HEK293T (cell line): ENCODE measurements around the gene SENP5.

Experiments used
- BHLHE40 ChIP-seq: fragments of 450-650 bp; IDR thresholded peaks from 2 replicates; pipeline ENCODE4 v1.6.1; 2016; ENCODE audit warnings: mild to moderate bottlenecking, moderate library complexity, borderline replicate concordance
- ELF4 ChIP-seq: fragments of 450-650 bp; IDR thresholded peaks from 2 replicates; pipeline ENCODE4 v1.6.1; 2017; ENCODE audit warnings: antibody characterized with exemption
- FOXA1 ChIP-seq: fragments of 450-650 bp; IDR thresholded peaks from 2 replicates; pipeline ENCODE4 v1.6.1; 2016; ENCODE audit warnings: mild to moderate bottlenecking
- FOXK2 ChIP-seq: fragments of 450-650 bp; IDR thresholded peaks from 2 replicates; pipeline ENCODE4 v1.6.1; 2016; ENCODE audit warnings: mild to moderate bottlenecking
- HDGF ChIP-seq: fragments of 450-650 bp; IDR thresholded peaks from 2 replicates; pipeline ENCODE4 v1.6.1; 2017; ENCODE audit warnings: antibody characterized with exemption, borderline replicate concordance
- L3MBTL2 ChIP-seq: fragments of 450-650 bp; conservative IDR thresholded peaks from 2 replicates; pipeline ENCODE4 v1.6.1; 2016; ENCODE audit warnings: mild to moderate bottlenecking
- LEF1 ChIP-seq: fragments of 450-650 bp; IDR thresholded peaks from 2 replicates; pipeline ENCODE4 v1.6.1; 2017; ENCODE audit warnings: mild to moderate bottlenecking, borderline replicate concordance
- PKNOX1 ChIP-seq: fragments of 450-650 bp; IDR thresholded peaks from 2 replicates; pipeline ENCODE4 v1.6.1; 2016
- SUZ12 ChIP-seq: fragments of 450-650 bp; IDR thresholded peaks from 2 replicates; pipeline ENCODE4 v1.6.1; 2016; ENCODE audit warnings: mild to moderate bottlenecking
- TARDBP ChIP-seq: fragments of 450-650 bp; IDR thresholded peaks from 2 replicates; pipeline ENCODE4 v1.6.1; 2016

DNA sequence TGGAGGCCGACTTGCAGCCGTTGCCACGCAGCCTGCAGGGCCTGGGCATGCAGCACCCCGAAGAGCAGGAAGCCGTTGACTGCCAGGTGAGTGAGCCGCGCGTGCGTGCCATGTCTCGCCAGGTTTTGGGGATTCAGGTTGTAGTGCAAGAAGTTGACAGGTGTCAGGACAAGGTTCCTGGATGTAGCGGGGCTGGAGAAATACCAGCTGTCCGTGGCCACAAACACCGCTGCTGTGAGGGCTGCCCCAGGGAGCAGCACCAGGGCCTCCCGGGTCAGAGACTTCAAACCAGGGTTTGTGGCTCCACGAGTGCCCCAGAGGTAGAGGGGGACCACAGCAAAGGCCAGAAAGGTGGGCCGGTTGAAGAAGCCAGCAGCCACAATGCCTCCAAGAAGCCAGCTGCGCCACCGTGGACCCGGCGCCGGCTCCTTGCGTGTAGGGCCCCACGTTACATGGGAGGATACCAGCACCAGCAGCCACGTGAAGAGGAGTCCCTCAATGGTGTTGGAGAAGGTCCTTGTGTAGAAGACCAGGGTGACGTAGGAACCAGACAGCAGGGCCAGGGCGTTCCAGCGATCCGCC lies 80.2 kb downstream of the SENP5 start:
- no peak for TF ChIP-seq HDGF
- TF ChIP-seq SUZ12, result no peak
- TF ChIP-seq BHLHE40, result no peak
- TF ChIP-seq L3MBTL2, result no peak
- no peak for TF ChIP-seq FOXK2
- no peak for TF ChIP-seq PKNOX1
- no peak for TF ChIP-seq LEF1
- TF ChIP-seq ELF4, result no peak
- no peak for TF ChIP-seq TARDBP
- TF ChIP-seq FOXA1, result no peak
